ENCODE results near the gene CETN1. TPM values are rescaled to one million over a fixed set of nuclear protein-coding genes. Genes with fewer than 3 reads are reported as not detected.

CETN1 gene
- total and polyA plus RNA-seq, 2 donors (not counting 1 experiment from before 2014, with no cell fraction given), result not detected

DNA sequence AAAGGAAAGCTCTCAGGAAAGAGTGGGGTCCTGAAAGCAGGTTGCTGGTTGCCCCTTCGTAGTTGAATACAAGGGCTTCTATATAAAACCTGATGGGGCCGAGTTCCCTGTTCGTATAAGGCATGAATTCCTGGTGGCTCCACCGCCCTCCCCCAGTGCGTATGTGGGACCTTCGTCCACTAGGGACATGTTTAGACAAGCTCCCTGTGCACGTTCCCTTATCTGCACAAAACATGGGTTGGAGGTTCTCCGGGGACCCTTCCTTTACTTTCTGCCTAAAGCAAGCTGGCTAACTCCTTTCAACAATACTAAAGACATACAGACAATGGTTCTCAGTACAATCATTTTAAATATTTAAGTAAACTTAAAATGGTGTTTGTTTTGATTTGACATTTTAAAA, 24.6 kb downstream of the CETN1 start:
- H2AFZ ChIP-seq (ENCODE audit: insufficient read depth, low read depth, low read length, poor library complexity, severe bottlenecking), result no peak overlapping the region
- H3K27ac Mint-ChIP-seq, result no peak overlapping the region
- DNase-seq, result no peak
- no peaks in the 10 kb centered on the region for H3K4me1 ChIP-seq (ENCODE audit: control insufficient read depth in 2 of 2, insufficient read depth in 2 of 2, low read length in 2 of 2)
- TF ChIP-seq, protein P1, sequence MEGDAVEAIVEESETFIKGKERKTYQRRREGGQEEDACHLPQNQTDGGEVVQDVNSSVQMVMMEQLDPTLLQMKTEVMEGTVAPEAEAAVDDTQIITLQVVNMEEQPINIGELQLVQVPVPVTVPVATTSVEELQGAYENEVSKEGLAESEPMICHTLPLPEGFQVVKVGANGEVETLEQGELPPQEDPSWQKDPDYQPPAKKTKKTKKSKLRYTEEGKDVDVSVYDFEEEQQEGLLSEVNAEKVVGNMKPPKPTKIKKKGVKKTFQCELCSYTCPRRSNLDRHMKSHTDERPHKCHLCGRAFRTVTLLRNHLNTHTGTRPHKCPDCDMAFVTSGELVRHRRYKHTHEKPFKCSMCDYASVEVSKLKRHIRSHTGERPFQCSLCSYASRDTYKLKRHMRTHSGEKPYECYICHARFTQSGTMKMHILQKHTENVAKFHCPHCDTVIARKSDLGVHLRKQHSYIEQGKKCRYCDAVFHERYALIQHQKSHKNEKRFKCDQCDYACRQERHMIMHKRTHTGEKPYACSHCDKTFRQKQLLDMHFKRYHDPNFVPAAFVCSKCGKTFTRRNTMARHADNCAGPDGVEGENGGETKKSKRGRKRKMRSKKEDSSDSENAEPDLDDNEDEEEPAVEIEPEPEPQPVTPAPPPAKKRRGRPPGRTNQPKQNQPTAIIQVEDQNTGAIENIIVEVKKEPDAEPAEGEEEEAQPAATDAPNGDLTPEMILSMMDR (IDR thresholded peaks at IDR 0.05), result no peak
- TF ChIP-seq EZH2 (IDR thresholded peaks at IDR 0.05; ENCODE audit: borderline replicate concordance, insufficient read depth, low read depth, low read length, poor library complexity, severe bottlenecking), result no peak
- H3K4me2 ChIP-seq (replicated peaks; ENCODE audit: low read depth, low read length, poor library complexity, severe bottlenecking), result no peak overlapping the region
- no peak overlapping the region for H3K4me3 ChIP-seq (ENCODE audit: control extremely low read depth in 1 of 5, extremely low read depth in 1 of 5, insufficient read depth in 1 of 5, low read depth in 2 of 5, low read length in 4 of 5)
- H3K9me3 Mint-ChIP-seq (ENCODE audit: insufficient read depth), result no peaks in the 10 kb centered on the region
- no peak for ATAC-seq (ENCODE audit: low read depth)
- no peaks in the 10 kb centered on the region for H4K20me1 ChIP-seq (ENCODE audit: control insufficient read depth, insufficient read depth, low read length, poor library complexity, severe bottlenecking)
- no peak overlapping the region for H3K27ac ChIP-seq (ENCODE audit: low read length in 2 of 2)
- peaks cover 0 to 4% (median 0%) of the 10 kb centered on the region in 4 experiments for H3K27me3 ChIP-seq (replicated peaks in 1 of 4; ENCODE audit: control extremely low read depth in 1 of 4, control insufficient read depth in 3 of 4, insufficient read depth in 4 of 4, low read length in 3 of 4)
- 87% methylated on average over 6 of the region's 8 CpGs for WGBS (ENCODE audit: insufficient coverage)
- peaks cover 19% of the 10 kb centered on the region for H3K27me3 Mint-ChIP-seq
- ChIA-PET CTCF (no interaction called here), POLR2A (interaction anchor here (0.7 kb wide), 1 partner anchor 122 kb away, joined by 3 read pairs; no protein-coding TSS in a partner anchor)
- no peaks in the 10 kb centered on the region for H3K9me3 ChIP-seq (ENCODE audit: control extremely low read depth in 1 of 3, control insufficient read depth in 2 of 3, insufficient read depth in 1 of 3, low read length in 2 of 3)
- intact Hi-C loops (cut with micrococcal nuclease), result no loop called here
- H3K4me1 Mint-ChIP-seq, result no peaks in the 10 kb centered on the region
- no peaks in the 10 kb centered on the region for H3K36me3 ChIP-seq (replicated peaks in 1 of 2; ENCODE audit: control extremely low read depth in 1 of 2, control insufficient read depth in 1 of 2, extremely low read depth in 1 of 2, insufficient read depth in 2 of 2, low read length in 1 of 2)
- no peak overlapping the region for H3K9ac ChIP-seq (ENCODE audit: low read length)
- H3K79me2 ChIP-seq (ENCODE audit: control insufficient read depth, insufficient read depth, low read length), result no peaks in the 10 kb centered on the region
- no peak overlapping the region for H3K4me3 Mint-ChIP-seq

- H3K27ac Mint-ChIP-seq, result no peak overlapping the region
- Histone ChIP-seq H3K4me3 (ENCODE audit: control extremely low read depth in 1 of 5, extremely low read depth in 1 of 5, insufficient read depth in 1 of 5, low read depth in 2 of 5, low read length in 4 of 5) (no peak overlapping the region), H2AFZ (ENCODE audit: insufficient read depth, low read depth, low read length, poor library complexity, severe bottlenecking) (no peak overlapping the region), H3K9ac (ENCODE audit: low read length) (no peak overlapping the region), H3K4me2 (replicated peaks; ENCODE audit: low read depth, low read length, poor library complexity, severe bottlenecking) (no peak overlapping the region), H3K9me3 (ENCODE audit: control extremely low read depth in 1 of 3, control insufficient read depth in 2 of 3, insufficient read depth in 1 of 3, low read length in 2 of 3) (no peaks in the 10 kb centered on the region), H4K20me1 (ENCODE audit: control insufficient read depth, insufficient read depth, low read length, poor library complexity, severe bottlenecking) (no peaks in the 10 kb centered on the region), H3K27ac (ENCODE audit: low read length in 2 of 2) (no peak overlapping the region), H3K79me2 (ENCODE audit: control insufficient read depth, insufficient read depth, low read length) (no peaks in the 10 kb centered on the region), H3K27me3 (replicated peaks in 1 of 4; ENCODE audit: control extremely low read depth in 1 of 4, control insufficient read depth in 3 of 4, insufficient read depth in 4 of 4, low read length in 3 of 4) (no peaks in the 10 kb centered on the region), H3K4me1 (ENCODE audit: control insufficient read depth in 2 of 2, insufficient read depth in 2 of 2, low read length in 2 of 2) (no peaks in the 10 kb centered on the region), H3K36me3 (replicated peaks in 1 of 2; ENCODE audit: control extremely low read depth in 1 of 2, control insufficient read depth in 1 of 2, extremely low read depth in 1 of 2, insufficient read depth in 2 of 2, low read length in 1 of 2) (no peaks in the 10 kb centered on the region)
- H3K4me1 Mint-ChIP-seq, result no peaks in the 10 kb centered on the region
- peaks cover 8% of the 10 kb centered on the region for H3K27me3 Mint-ChIP-seq
- DNase-seq, result no peak
- ATAC-seq (ENCODE audit: low read depth), result no peak
- H3K9me3 Mint-ChIP-seq (ENCODE audit: insufficient read depth), result no peaks in the 10 kb centered on the region
- H3K4me3 Mint-ChIP-seq, result no peak overlapping the region
- ChIA-PET CTCF (no interaction called here), POLR2A (no interaction called here)
- TF ChIP-seq, protein P1 (IDR thresholded peaks at IDR 0.05), result no peak
- no peak for TF ChIP-seq EZH2 (IDR thresholded peaks at IDR 0.05; ENCODE audit: borderline replicate concordance, insufficient read depth, low read depth, low read length, poor library complexity, severe bottlenecking)
- 74% methylated on average over 5 of the region's 7 CpGs for whole genome bisulfite sequencing (ENCODE audit: insufficient coverage)
- intact Hi-C loops (cut with micrococcal nuclease), result no loop called here
Observed at GRCh38 chr18:607930-608329, 27.8 kb downstream of the CETN1 start.
